PC-9 (cell line): ENCODE measurements around the gene LRRC7. TPM values are rescaled to one million over a fixed set of nuclear protein-coding genes. Genes with fewer than 3 reads are reported as not detected.

Experiments
- BruUV-seq: library from RNA; stranded (reverse); fragments of 400-500 nt; replicated peaks from 2 replicates; lab custom pipeline; 2021; lab: Mats Ljungman, UMichigan
- CTCF ChIA-PET: fragments of 300-600 bp; sonication (Branson Sonifier 250); formaldehyde crosslinking; loops from one replicate; lab custom pipeline; 2022; ENCODE audit warnings: antibody characterized with exemption; lab: Charles Lee
- POLR2A ChIA-PET: fragments of 300-600 bp; sonication (Branson Sonifier 250); formaldehyde crosslinking; loops from one replicate; lab custom pipeline; 2022; ENCODE audit warnings: antibody characterized with exemption; ENCODE audit not compliant: unreplicated experiment; lab: Charles Lee
- DNase-seq, 2 experiments: peaks; one replicate each; pipeline versions ENCODE4 v3.0.0 to v3.0.0-alpha.2; 2015 to 2022; ENCODE audit warnings: mixed read lengths in 1 of 2
- H2AFZ ChIP-seq: fragments of 200-600 bp; sonication (generic); 2 replicates; pipeline ENCODE4 v1.8.1; 2017; ENCODE audit warnings: antibody characterized with exemption
- H3F3A ChIP-seq: fragments of 200-600 bp; sonication (generic); 2 replicates; pipeline ENCODE4 v1.8.1; 2017; ENCODE audit warnings: antibody characterized with exemption, mild to moderate bottlenecking, low read depth; ENCODE audit not compliant: insufficient read depth
- H3K27ac ChIP-seq: fragments of 200-600 bp; sonication (generic); 2 replicates; pipeline ENCODE4 v1.6.1; 2016; ENCODE audit warnings: mixed run types
- H3K27me3 ChIP-seq: fragments of 200-600 bp; sonication (generic); 2 replicates; pipeline ENCODE4 v1.6.1; 2016; ENCODE audit warnings: low read depth, mixed run types; ENCODE audit not compliant: insufficient read depth
- H3K36me3 ChIP-seq: fragments of 200-600 bp; sonication (generic); 2 replicates; pipeline ENCODE4 v1.6.1; 2016; ENCODE audit warnings: low read depth, mixed run types
- H3K4me1 ChIP-seq: fragments of 200-600 bp; sonication (generic); replicated peaks from 2 replicates; pipeline ENCODE4 v1.6.1; 2016; ENCODE audit warnings: mixed run types; ENCODE audit not compliant: insufficient read depth
- H3K4me2 ChIP-seq: fragments of 200-600 bp; sonication (generic); 2 replicates; pipeline ENCODE4 v1.6.1; 2017; ENCODE audit warnings: mixed run types
- H3K4me3 ChIP-seq: fragments of 200-600 bp; sonication (generic); 2 replicates; pipeline ENCODE4 v1.6.1; 2016; ENCODE audit warnings: mixed run types
- H3K79me2 ChIP-seq: fragments of 200-600 bp; sonication (generic); 2 replicates; pipeline ENCODE4 v1.6.1; 2017; ENCODE audit warnings: low read depth, mixed run types
- H3K9me2 ChIP-seq: fragments of 200-600 bp; sonication (generic); 2 replicates; pipeline ENCODE4 v1.8.1; 2017; ENCODE audit warnings: mild to moderate bottlenecking; ENCODE audit not compliant: insufficient read depth
- H3K9me3 ChIP-seq: fragments of 200-600 bp; sonication (generic); 2 replicates; pipeline ENCODE4 v1.8.1; 2016; ENCODE audit warnings: low read depth; ENCODE audit not compliant: insufficient read depth
- H4K20me1 ChIP-seq: fragments of 200-600 bp; sonication (generic); 2 replicates; pipeline ENCODE4 v1.8.1; 2017; ENCODE audit not compliant: insufficient read depth
- EZH2 ChIP-seq: fragments of 200-600 bp; sonication (generic); IDR thresholded peaks from 2 replicates; pipeline ENCODE4 v1.8.0; 2017; ENCODE audit warnings: antibody characterized with exemption, low read depth
- intact Hi-C: fragments of 100-400 bp; cut with micrococcal nuclease; formaldehyde crosslinking; loops from one replicate; pipeline ENCODE4 v1.10.0; 2022; ENCODE audit not compliant: unreplicated experiment
- total RNA-seq: library from RNA; stranded (reverse); gene quantifications from 2 replicates; pipeline ENCODE4 v1.2.3, GENCODE V29; 2021
- TF ChIP-seq, protein P1 (sequence below): fragments of 200-600 bp; sonication (generic); conservative IDR thresholded peaks from 2 replicates; pipeline ENCODE4 v1.6.1; 2017; ENCODE audit warnings: mixed run types, antibody characterized with exemption, mild to moderate bottlenecking, moderate library complexity

Gene LRRC7
- total RNA-seq, 1 experiment from 2014 or later, result not detected

- H3K27ac ChIP-seq, result no peak overlapping the region
- H3K27me3 ChIP-seq, result no peaks in the 10 kb centered on the region
- no peak overlapping the region for H3K4me2 ChIP-seq
- CTCF ChIA-PET, result no interaction called here
- no peak overlapping the region for H2AFZ ChIP-seq
- TF ChIP-seq EZH2, result no peak
- TF ChIP-seq, protein P1, sequence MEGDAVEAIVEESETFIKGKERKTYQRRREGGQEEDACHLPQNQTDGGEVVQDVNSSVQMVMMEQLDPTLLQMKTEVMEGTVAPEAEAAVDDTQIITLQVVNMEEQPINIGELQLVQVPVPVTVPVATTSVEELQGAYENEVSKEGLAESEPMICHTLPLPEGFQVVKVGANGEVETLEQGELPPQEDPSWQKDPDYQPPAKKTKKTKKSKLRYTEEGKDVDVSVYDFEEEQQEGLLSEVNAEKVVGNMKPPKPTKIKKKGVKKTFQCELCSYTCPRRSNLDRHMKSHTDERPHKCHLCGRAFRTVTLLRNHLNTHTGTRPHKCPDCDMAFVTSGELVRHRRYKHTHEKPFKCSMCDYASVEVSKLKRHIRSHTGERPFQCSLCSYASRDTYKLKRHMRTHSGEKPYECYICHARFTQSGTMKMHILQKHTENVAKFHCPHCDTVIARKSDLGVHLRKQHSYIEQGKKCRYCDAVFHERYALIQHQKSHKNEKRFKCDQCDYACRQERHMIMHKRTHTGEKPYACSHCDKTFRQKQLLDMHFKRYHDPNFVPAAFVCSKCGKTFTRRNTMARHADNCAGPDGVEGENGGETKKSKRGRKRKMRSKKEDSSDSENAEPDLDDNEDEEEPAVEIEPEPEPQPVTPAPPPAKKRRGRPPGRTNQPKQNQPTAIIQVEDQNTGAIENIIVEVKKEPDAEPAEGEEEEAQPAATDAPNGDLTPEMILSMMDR, result no peak
- H3K9me3 ChIP-seq, result no peaks in the 10 kb centered on the region
- no peaks in the 10 kb centered on the region for H3K4me1 ChIP-seq
- intact Hi-C loops, result no loop called here
- H3K79me2 ChIP-seq, result no peaks in the 10 kb centered on the region
- no peaks in the 10 kb centered on the region for H4K20me1 ChIP-seq
- POLR2A ChIA-PET, result no interaction called here
- DNase-seq, result no peak
- BruUV-seq, result no TSS peak
- H3F3A ChIP-seq, result no peaks in the 10 kb centered on the region
- H3K36me3 ChIP-seq, result no peaks in the 10 kb centered on the region
- H3K4me3 ChIP-seq, result no peak overlapping the region
- 0 out of 2 replicates have a peak, but pooled peaks cover 3% of the 10 kb centered on the region for H3K9me2 ChIP-seq
These were observed 27.8 kb downstream of the LRRC7 start for GRCh38 chr1:69595486-69595885.

GRCh38 chr1:69611316-69611715, 43.6 kb downstream of the LRRC7 start:
- no peak overlapping the region for H3K4me2 ChIP-seq
- no peak overlapping the region for H3K27ac ChIP-seq
- DNase-seq, result no peak
- ChIA-PET CTCF (no interaction called here), POLR2A (no interaction called here)
- H3K4me1 ChIP-seq, result no peaks in the 10 kb centered on the region
- no peaks in the 10 kb centered on the region for H3K79me2 ChIP-seq
- H3K9me2 ChIP-seq, result no peaks in the 10 kb centered on the region
- H4K20me1 ChIP-seq, result no peaks in the 10 kb centered on the region
- H3F3A ChIP-seq, result no peaks in the 10 kb centered on the region
- H2AFZ ChIP-seq, result no peak overlapping the region
- TF ChIP-seq, protein P1, result no peak
- intact Hi-C loops, result no loop called here
- H3K36me3 ChIP-seq, result no peaks in the 10 kb centered on the region
- no peak overlapping the region for H3K4me3 ChIP-seq
- H3K9me3 ChIP-seq, result no peaks in the 10 kb centered on the region
- BruUV-seq, result no TSS peak
- H3K27me3 ChIP-seq, result no peaks in the 10 kb centered on the region

DNA sequence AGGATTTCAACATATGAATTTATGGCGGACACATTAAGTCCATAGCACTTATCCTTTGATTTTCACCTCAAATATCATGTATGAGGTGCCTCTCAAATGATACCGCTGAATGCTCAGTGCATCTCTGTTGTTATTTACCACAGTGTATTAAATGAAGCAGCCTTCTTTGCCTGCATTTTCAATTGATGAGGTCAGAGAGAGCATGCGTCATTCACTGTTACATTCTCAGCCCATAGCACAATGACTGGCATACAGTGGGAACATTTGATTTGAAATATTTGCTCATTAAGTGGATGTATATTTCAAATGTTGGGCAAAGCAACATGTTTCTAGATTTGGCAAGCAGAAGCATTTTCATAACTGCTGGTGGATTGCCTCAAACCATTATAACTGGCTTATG, 45.7 kb downstream of the LRRC7 start:
- ChIA-PET CTCF (no interaction called here), POLR2A (no interaction called here)
- no peaks in the 10 kb centered on the region for H3K79me2 ChIP-seq
- DNase-seq, result no peak
- H3K9me3 ChIP-seq, result no peaks in the 10 kb centered on the region
- intact Hi-C loops, result no loop called here
- H3K4me1 ChIP-seq, result no peaks in the 10 kb centered on the region
- H3K36me3 ChIP-seq, result no peaks in the 10 kb centered on the region
- H3K9me2 ChIP-seq, result no peaks in the 10 kb centered on the region
- no peaks in the 10 kb centered on the region for H3K27me3 ChIP-seq
- no peak overlapping the region for H3K4me3 ChIP-seq
- H2AFZ ChIP-seq, result no peak overlapping the region
- H3K27ac ChIP-seq, result no peak overlapping the region
- H4K20me1 ChIP-seq, result no peaks in the 10 kb centered on the region
- H3K4me2 ChIP-seq, result no peak overlapping the region
- H3F3A ChIP-seq, result no peaks in the 10 kb centered on the region
- no peak for TF ChIP-seq EZH2
- TF ChIP-seq, protein P1, result no peak
- no TSS peak for BruUV-seq
